Measurements from ENCODE around the gene CHCHD1.

CHCHD1 gene

GRCh38 chr10:73798927-73799560 is 17.2 kb downstream of the CHCHD1 start:
- no peak overlapping the region for H3K4ac ChIP-seq (ENCODE audit: low read length)
- no peak overlapping the region for H3K18ac ChIP-seq (ENCODE audit: low read length)
- H3K9me3 ChIP-seq (replicated peaks in 1 of 2; ENCODE audit: control insufficient read depth in 2 of 2, insufficient read depth in 1 of 2, low read depth in 1 of 2, low read length in 2 of 2) = peaks cover 0 to 4% of the 10 kb centered on the region in 2 donors
- DNase-seq (ENCODE audit: low spot score) = no peak
- no peak overlapping the region for H2BK15ac ChIP-seq (ENCODE audit: low read length)
- H3K4me3 ChIP-seq (ENCODE audit: low read length in 2 of 2) = peak overlapping the region in 1 of 2 donors; percentile 37
- no peak overlapping the region for H4K91ac ChIP-seq (ENCODE audit: low read depth, low read length, poor library complexity)
- no peaks in the 10 kb centered on the region for H3K27me3 ChIP-seq (ENCODE audit: control insufficient read depth in 3 of 3, insufficient read depth in 3 of 3, low read depth in 1 of 3, low read length in 3 of 3)
- no peak overlapping the region for H2BK12ac ChIP-seq (ENCODE audit: low read length)
- no peak overlapping the region for H2AFZ ChIP-seq (ENCODE audit: low read length)
- H3K4me1 ChIP-seq (ENCODE audit: control insufficient read depth in 2 of 2, insufficient read depth in 1 of 2, low read depth in 1 of 2, low read length in 2 of 2) = no peaks in the 10 kb centered on the region
- H3K4me2 ChIP-seq (ENCODE audit: insufficient read depth, low read length, poor library complexity, severe bottlenecking) = no peak overlapping the region
- no peak overlapping the region for H2BK5ac ChIP-seq (ENCODE audit: low read length)
- WGBS, 2 donors (ENCODE audit: extremely low coverage in 2 of 2, insufficient read length in 2 of 2, insufficient replicate concordance in 1 of 2) = no CpG with 5 or more reads among the region's 10 CpGs
- no peak overlapping the region for H3K14ac ChIP-seq (ENCODE audit: low read length)
- no peak overlapping the region for H2AK5ac ChIP-seq (ENCODE audit: low read depth, low read length)
- peaks cover 61 to 96% of the 10 kb centered on the region in 2 donors for H3K36me3 ChIP-seq (replicated peaks in 1 of 2; ENCODE audit: control insufficient read depth in 2 of 2, insufficient read depth in 2 of 2, low read length in 2 of 2)
- no peak overlapping the region for H3K9ac ChIP-seq (ENCODE audit: low read depth, low read length, poor library complexity)
- no peak overlapping the region for H3K27ac ChIP-seq (replicated peaks; ENCODE audit: low read length)
- H3K79me1 ChIP-seq (ENCODE audit: low read depth, low read length) = no peaks in the 10 kb centered on the region
- peak overlapping the region; percentile 44 for H3K23ac ChIP-seq (ENCODE audit: low read depth, low read length, poor library complexity)
- no peak overlapping the region for H2BK120ac ChIP-seq (ENCODE audit: low read depth, low read length)
- H4K8ac ChIP-seq (ENCODE audit: low read depth, low read length) = no peak overlapping the region

- H2BK5ac ChIP-seq (ENCODE audit: low read length) = no peak overlapping the region
- no peak overlapping the region for H2AK5ac ChIP-seq (ENCODE audit: low read depth, low read length)
- peak overlapping the region in 1 of 2 donors; percentile 20 for H3K4me3 ChIP-seq (ENCODE audit: low read length in 2 of 2)
- no peak overlapping the region for H4K8ac ChIP-seq (ENCODE audit: low read depth, low read length)
- no peak for DNase-seq (ENCODE audit: low spot score)
- no peak overlapping the region for H2BK15ac ChIP-seq (ENCODE audit: low read length)
- H3K9ac ChIP-seq (ENCODE audit: low read depth, low read length, poor library complexity) = no peak overlapping the region
- H3K4me2 ChIP-seq (ENCODE audit: insufficient read depth, low read length, poor library complexity, severe bottlenecking) = no peak overlapping the region
- no peak overlapping the region for H2BK12ac ChIP-seq (ENCODE audit: low read length)
- H3K23ac ChIP-seq (ENCODE audit: low read depth, low read length, poor library complexity) = peak overlapping the region; percentile 90
- no peaks in the 10 kb centered on the region for H3K79me1 ChIP-seq (ENCODE audit: low read depth, low read length)
- H3K27ac ChIP-seq (replicated peaks; ENCODE audit: low read length) = no peak overlapping the region
- no peak overlapping the region for H4K91ac ChIP-seq (ENCODE audit: low read depth, low read length, poor library complexity)
- H2AFZ ChIP-seq (ENCODE audit: low read length) = no peak overlapping the region
- WGBS, 2 donors (ENCODE audit: extremely low coverage in 2 of 2, insufficient read length in 2 of 2, insufficient replicate concordance in 1 of 2) = no CpG with 5 or more reads among the region's 9 CpGs
- no peak overlapping the region for H3K4ac ChIP-seq (ENCODE audit: low read length)
- no peak overlapping the region for H3K14ac ChIP-seq (ENCODE audit: low read length)
- no peaks in the 10 kb centered on the region for H3K4me1 ChIP-seq (ENCODE audit: control insufficient read depth in 2 of 2, insufficient read depth in 1 of 2, low read depth in 1 of 2, low read length in 2 of 2)
- H3K18ac ChIP-seq (ENCODE audit: low read length) = no peak overlapping the region
- no peaks in the 10 kb centered on the region for H3K27me3 ChIP-seq (ENCODE audit: control insufficient read depth in 3 of 3, insufficient read depth in 3 of 3, low read depth in 1 of 3, low read length in 3 of 3)
- H3K36me3 ChIP-seq (replicated peaks in 1 of 2; ENCODE audit: control insufficient read depth in 2 of 2, insufficient read depth in 2 of 2, low read length in 2 of 2) = peaks cover 54 to 95% of the 10 kb centered on the region in 2 donors
- H3K9me3 ChIP-seq (replicated peaks in 1 of 2; ENCODE audit: control insufficient read depth in 2 of 2, insufficient read depth in 1 of 2, low read depth in 1 of 2, low read length in 2 of 2) = peaks cover 0 to 1% of the 10 kb centered on the region in 2 donors
- H2BK120ac ChIP-seq (ENCODE audit: low read depth, low read length) = no peak overlapping the region
These were observed 18.2 kb downstream of the CHCHD1 start for GRCh38 chr10:73799899-73800559.

DNA sequence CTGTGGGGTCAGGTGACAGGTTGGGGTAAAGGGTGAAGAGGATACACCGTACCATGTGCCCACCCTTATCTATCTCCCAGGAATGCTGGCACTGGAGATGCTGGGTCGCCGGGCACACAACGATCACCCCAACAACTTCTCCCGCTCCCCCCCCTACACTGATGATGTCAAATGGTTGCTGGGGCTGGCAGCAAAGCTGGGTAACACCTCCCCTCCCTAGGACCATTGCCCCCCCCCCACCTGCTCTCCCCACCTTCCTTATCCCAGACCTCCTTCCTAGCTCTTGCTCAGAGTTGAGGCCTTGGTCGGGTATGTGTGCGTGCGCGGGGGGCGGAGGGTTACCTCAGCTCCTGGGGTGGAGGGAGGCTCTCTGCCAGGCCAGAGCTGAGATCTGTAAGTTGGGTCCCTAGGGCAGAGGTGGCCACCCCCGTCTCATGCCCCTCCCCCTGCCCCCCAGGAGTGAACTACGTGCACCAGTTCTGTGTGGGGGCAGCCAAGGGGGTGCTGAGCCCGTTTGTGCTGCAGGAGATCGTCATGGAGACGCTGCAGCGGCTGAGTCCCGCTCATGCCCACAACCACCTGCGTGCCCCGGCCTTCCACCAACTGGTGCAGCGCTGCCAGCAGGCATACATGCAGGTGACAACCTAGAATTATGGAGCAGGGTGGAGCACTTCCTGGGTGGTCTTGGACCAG is 18.9 kb downstream of the CHCHD1 start:
- Histone ChIP-seq H3K14ac (ENCODE audit: low read length) (no peak overlapping the region), H3K36me3 (replicated peaks in 1 of 2; ENCODE audit: control insufficient read depth in 2 of 2, insufficient read depth in 2 of 2, low read length in 2 of 2) (peaks cover 51 to 94% of the 10 kb centered on the region in 2 donors), H3K79me1 (ENCODE audit: low read depth, low read length) (no peaks in the 10 kb centered on the region), H4K91ac (ENCODE audit: low read depth, low read length, poor library complexity) (no peak overlapping the region), H2BK15ac (ENCODE audit: low read length) (no peak overlapping the region), H3K4me3 (ENCODE audit: low read length in 2 of 2) (peak overlapping the region in 1 of 2 donors; percentile 20), H2AFZ (ENCODE audit: low read length) (no peak overlapping the region), H3K4me2 (ENCODE audit: insufficient read depth, low read length, poor library complexity, severe bottlenecking) (no peak overlapping the region), H4K8ac (ENCODE audit: low read depth, low read length) (no peak overlapping the region), H3K23ac (ENCODE audit: low read depth, low read length, poor library complexity) (peak overlapping the region; percentile 90), H3K27me3 (ENCODE audit: control insufficient read depth in 3 of 3, insufficient read depth in 3 of 3, low read depth in 1 of 3, low read length in 3 of 3) (no peaks in the 10 kb centered on the region), H2BK120ac (ENCODE audit: low read depth, low read length) (no peak overlapping the region), H3K27ac (replicated peaks; ENCODE audit: low read length) (no peak overlapping the region), H3K9me3 (replicated peaks in 1 of 2; ENCODE audit: control insufficient read depth in 2 of 2, insufficient read depth in 1 of 2, low read depth in 1 of 2, low read length in 2 of 2) (no peaks in the 10 kb centered on the region), H2AK5ac (ENCODE audit: low read depth, low read length) (no peak overlapping the region), H3K4ac (ENCODE audit: low read length) (no peak overlapping the region), H2BK12ac (ENCODE audit: low read length) (no peak overlapping the region), H2BK5ac (ENCODE audit: low read length) (no peak overlapping the region), H3K9ac (ENCODE audit: low read depth, low read length, poor library complexity) (no peak overlapping the region), H3K4me1 (ENCODE audit: control insufficient read depth in 2 of 2, insufficient read depth in 1 of 2, low read depth in 1 of 2, low read length in 2 of 2) (no peaks in the 10 kb centered on the region), H3K18ac (ENCODE audit: low read length) (no peak overlapping the region)
- no peak for DNase-seq (ENCODE audit: low spot score)
- WGBS, 2 donors (ENCODE audit: extremely low coverage in 2 of 2, insufficient read length in 2 of 2, insufficient replicate concordance in 1 of 2) = no CpG with 5 or more reads among the region's 20 CpGs

- DNase-seq (ENCODE audit: low spot score) = no peak
These were observed 19.4 kb downstream of the CHCHD1 start for GRCh38 chr10:73801253-73801590.

More at GRCh38 chr10:73801253-73801590, 19.4 kb downstream of the CHCHD1 start:
- H2BK120ac ChIP-seq (ENCODE audit: low read depth, low read length) = no peak overlapping the region
- no peaks in the 10 kb centered on the region for H3K4me1 ChIP-seq (ENCODE audit: control insufficient read depth in 2 of 2, insufficient read depth in 1 of 2, low read depth in 1 of 2, low read length in 2 of 2)
- H4K91ac ChIP-seq (ENCODE audit: low read depth, low read length, poor library complexity) = no peak overlapping the region
- no peaks in the 10 kb centered on the region for H3K27me3 ChIP-seq (ENCODE audit: control insufficient read depth in 3 of 3, insufficient read depth in 3 of 3, low read depth in 1 of 3, low read length in 3 of 3)
- no peaks in the 10 kb centered on the region for H3K9me3 ChIP-seq (replicated peaks in 1 of 2; ENCODE audit: control insufficient read depth in 2 of 2, insufficient read depth in 1 of 2, low read depth in 1 of 2, low read length in 2 of 2)
- H3K14ac ChIP-seq (ENCODE audit: low read length) = no peak overlapping the region
- no peak overlapping the region for H2BK15ac ChIP-seq (ENCODE audit: low read length)
- H3K79me1 ChIP-seq (ENCODE audit: low read depth, low read length) = no peaks in the 10 kb centered on the region
- H2BK5ac ChIP-seq (ENCODE audit: low read length) = no peak overlapping the region
- no peak overlapping the region for H4K8ac ChIP-seq (ENCODE audit: low read depth, low read length)
- no peak overlapping the region for H2BK12ac ChIP-seq (ENCODE audit: low read length)
- peaks cover 52 to 95% of the 10 kb centered on the region in 2 donors for H3K36me3 ChIP-seq (replicated peaks in 1 of 2; ENCODE audit: control insufficient read depth in 2 of 2, insufficient read depth in 2 of 2, low read length in 2 of 2)
- H3K18ac ChIP-seq (ENCODE audit: low read length) = no peak overlapping the region
- no peak overlapping the region for H3K9ac ChIP-seq (ENCODE audit: low read depth, low read length, poor library complexity)
- no peak overlapping the region for H2AK5ac ChIP-seq (ENCODE audit: low read depth, low read length)
- H3K4me3 ChIP-seq (ENCODE audit: low read length in 2 of 2) = no peak overlapping the region
- no peak overlapping the region for H3K4ac ChIP-seq (ENCODE audit: low read length)
- H3K23ac ChIP-seq (ENCODE audit: low read depth, low read length, poor library complexity) = no peak overlapping the region
- no peak overlapping the region for H3K27ac ChIP-seq (replicated peaks; ENCODE audit: low read length)
- no peak overlapping the region for H3K4me2 ChIP-seq (ENCODE audit: insufficient read depth, low read length, poor library complexity, severe bottlenecking)
- H2AFZ ChIP-seq (ENCODE audit: low read length) = no peak overlapping the region
- no CpG with 5 or more reads among the region's 13 CpGs for WGBS, 2 donors (ENCODE audit: extremely low coverage in 2 of 2, insufficient read length in 2 of 2, insufficient replicate concordance in 1 of 2)

Measured in neuronal stem cell (in vitro differentiated cells).